ENCODE results near the gene ABHD1. TPM values are rescaled to one million over a fixed set of nuclear protein-coding genes. Genes with fewer than 3 reads are reported as not detected.

Gene ABHD1
- total RNA-seq, 1 experiment from 2014 or later = 0.18 TPM

- no peak overlapping the region for H3K4me3 Mint-ChIP-seq (ENCODE audit: unreplicated experiment)
- TF ChIP-seq CTCF (IDR thresholded peaks at IDR 0.05; ENCODE audit: insufficient read depth in 1 of 2, low read depth in 1 of 2, low read length in 1 of 2, severe bottlenecking in 1 of 2, unreplicated experiment in 1 of 2) = peak; percentile 13 to 49
- Histone ChIP-seq H3K36me3 (ENCODE audit: control insufficient read depth, insufficient read depth, low read length) (no peaks in the 10 kb centered on the region), H3K9me3 (no peaks in the 10 kb centered on the region), H3K4me3 (ENCODE audit: low read depth, low read length) (no peak overlapping the region), H3K27me3 (replicated peaks; ENCODE audit: control insufficient read depth, insufficient read depth, low read length) (no peaks in the 10 kb centered on the region), H3K4me1 (0 out of 2 replicates have a peak, but pooled peaks cover 4% of the 10 kb centered on the region)
- ChIA-PET POLR2A (interaction anchor here (0.9 to 1.1 kb wide), 2 partner anchors 39 to 311 kb away, joined by 3 read pairs; no protein-coding TSS in a partner anchor), CTCF (interaction anchor here (0.7 to 6.6 kb wide), 8 partner anchors 18 to 151 kb away, joined by 3 to 67 read pairs (median 3); partner anchors contain the start of gene PREB)
- BruUV-seq (replicated peaks) = no TSS peak
- no peaks in the 10 kb centered on the region for H3K27me3 Mint-ChIP-seq (ENCODE audit: insufficient read depth, unreplicated experiment)
- no peaks in the 10 kb centered on the region for H3K4me1 Mint-ChIP-seq (ENCODE audit: low read depth, unreplicated experiment)
- H3K27ac Mint-ChIP-seq (ENCODE audit: unreplicated experiment) = no peak overlapping the region
- intact Hi-C loops (cut with micrococcal nuclease; ENCODE audit: unreplicated experiment) = loop anchor here (1.0 kb wide), 1 partner anchor 39 kb away; no protein-coding TSS in a partner anchor
- H3K9me3 Mint-ChIP-seq (ENCODE audit: unreplicated experiment) = no peaks in the 10 kb centered on the region
- peak; percentile 67 to 75 for DNase-seq
- H3K36me3 Mint-ChIP-seq (ENCODE audit: insufficient read depth, unreplicated experiment) = no peaks in the 10 kb centered on the region
Measured at GRCh38 chr2:27152102-27152795, 28.6 kb downstream of the ABHD1 start.

GRCh38 chr2:27152796-27153464, 29.3 kb downstream of the ABHD1 start:
- Histone ChIP-seq H3K4me1 (0 out of 2 replicates have a peak, but pooled peaks cover 4% of the 10 kb centered on the region), H3K27me3 (replicated peaks; ENCODE audit: control insufficient read depth, insufficient read depth, low read length) (no peaks in the 10 kb centered on the region), H3K36me3 (ENCODE audit: control insufficient read depth, insufficient read depth, low read length) (no peaks in the 10 kb centered on the region), H3K9me3 (no peaks in the 10 kb centered on the region), H3K4me3 (ENCODE audit: low read depth, low read length) (no peak overlapping the region)
- ChIA-PET POLR2A (no interaction called here), CTCF (interaction anchor here (0.5 to 6.6 kb wide), 5 partner anchors 17 to 150 kb away, joined by 3 to 67 read pairs (median 6); partner anchors contain the start of gene PREB)
- TF ChIP-seq CTCF (IDR thresholded peaks at IDR 0.05; ENCODE audit: insufficient read depth in 1 of 2, low read depth in 1 of 2, low read length in 1 of 2, severe bottlenecking in 1 of 2, unreplicated experiment in 1 of 2) = no peak
- Mint-ChIP-seq H3K36me3 (ENCODE audit: insufficient read depth, unreplicated experiment) (no peaks in the 10 kb centered on the region), H3K27me3 (ENCODE audit: insufficient read depth, unreplicated experiment) (no peaks in the 10 kb centered on the region), H3K9me3 (ENCODE audit: unreplicated experiment) (no peaks in the 10 kb centered on the region), H3K4me1 (ENCODE audit: low read depth, unreplicated experiment) (no peaks in the 10 kb centered on the region), H3K4me3 (ENCODE audit: unreplicated experiment) (no peak overlapping the region), H3K27ac (ENCODE audit: unreplicated experiment) (no peak overlapping the region)
- no peak for DNase-seq
- no TSS peak for BruUV-seq (replicated peaks)
- intact Hi-C loops (cut with micrococcal nuclease; ENCODE audit: unreplicated experiment) = loop anchor here (1.0 kb wide), 1 partner anchor 38 kb away; no protein-coding TSS in a partner anchor

- H3K9me3 ChIP-seq = no peaks in the 10 kb centered on the region
- no peaks in the 10 kb centered on the region for H3K27me3 ChIP-seq (replicated peaks; ENCODE audit: control insufficient read depth, insufficient read depth, low read length)
- 0 out of 2 replicates have a peak, but pooled peaks cover 4% of the 10 kb centered on the region for H3K4me1 ChIP-seq
- no peaks in the 10 kb centered on the region for H3K36me3 Mint-ChIP-seq (ENCODE audit: insufficient read depth, unreplicated experiment)
- intact Hi-C loops (cut with micrococcal nuclease; ENCODE audit: unreplicated experiment) = no loop called here
- H3K4me3 Mint-ChIP-seq (ENCODE audit: unreplicated experiment) = no peak overlapping the region
- H3K4me3 ChIP-seq (ENCODE audit: low read depth, low read length) = no peak overlapping the region
- no peaks in the 10 kb centered on the region for H3K27me3 Mint-ChIP-seq (ENCODE audit: insufficient read depth, unreplicated experiment)
- TF ChIP-seq CTCF (IDR thresholded peaks at IDR 0.05; ENCODE audit: insufficient read depth in 1 of 2, low read depth in 1 of 2, low read length in 1 of 2, severe bottlenecking in 1 of 2, unreplicated experiment in 1 of 2) = no peak
- H3K9me3 Mint-ChIP-seq (ENCODE audit: unreplicated experiment) = no peaks in the 10 kb centered on the region
- DNase-seq = no peak
- no peaks in the 10 kb centered on the region for H3K36me3 ChIP-seq (ENCODE audit: control insufficient read depth, insufficient read depth, low read length)
- H3K4me1 Mint-ChIP-seq (ENCODE audit: low read depth, unreplicated experiment) = no peaks in the 10 kb centered on the region
- CTCF ChIA-PET = interaction anchor here (1.6 to 6.6 kb wide), 2 partner anchors 16 to 37 kb away, joined by 8 to 67 read pairs; no protein-coding TSS in a partner anchor
- H3K27ac Mint-ChIP-seq (ENCODE audit: unreplicated experiment) = no peak overlapping the region
- POLR2A ChIA-PET = no interaction called here
- no TSS peak for BruUV-seq (replicated peaks)
Measured at GRCh38 chr2:27154488-27154887, 30.9 kb downstream of the ABHD1 start.

All from Caco-2 (cell line).